ENCODE measurements around the gene VIPR2. TPM values are rescaled to one million over a fixed set of nuclear protein-coding genes. Genes with fewer than 3 reads are reported as not detected.

The VIPR2 gene
- total RNA-seq, 1 experiment from 2014 or later, result not detected

GRCh38 chr7:159088016-159088865 is 56.4 kb downstream of the VIPR2 start:
- H3K27ac ChIP-seq (ENCODE audit: low read depth, low read length, poor library complexity, severe bottlenecking), result no peak overlapping the region
- BruUV-seq (replicated peaks), result no TSS peak
- no peak for DNase-seq (ENCODE audit: low spot score)
- POLR2A ChIA-PET (ENCODE audit: low non-redundant PET), result no interaction called here
- no peak overlapping the region for H3K4me3 ChIP-seq (ENCODE audit: low read depth, low read length, poor library complexity, severe bottlenecking)
- intact Hi-C loops (cut with micrococcal nuclease; ENCODE audit: unreplicated experiment), result no loop called here
- H3K27me3 ChIP-seq (replicated peaks; ENCODE audit: insufficient read depth, low read depth, low read length, poor library complexity), result no peaks in the 10 kb centered on the region
- H3K9me3 ChIP-seq (ENCODE audit: low read depth, low read length, poor library complexity, severe bottlenecking), result no peaks in the 10 kb centered on the region
- no peaks in the 10 kb centered on the region for H3K4me1 ChIP-seq (ENCODE audit: insufficient read depth, low read length, poor library complexity, severe bottlenecking)
- CTCF ChIA-PET, result no interaction called here
- TF ChIP-seq CTCF (conservative IDR thresholded peaks at IDR 0.05; ENCODE audit: low read depth, low read length) (no peak), EZH2 (IDR thresholded peaks at IDR 0.05; ENCODE audit: borderline replicate concordance, low read depth, low read length, poor library complexity, severe bottlenecking) (no peak)
- H3K36me3 ChIP-seq (ENCODE audit: insufficient read depth, low read length, poor library complexity, severe bottlenecking), result no peaks in the 10 kb centered on the region

- H3K9me3 ChIP-seq (ENCODE audit: low read depth, low read length, poor library complexity, severe bottlenecking), result no peaks in the 10 kb centered on the region
- intact Hi-C loops (cut with micrococcal nuclease; ENCODE audit: unreplicated experiment), result no loop called here
- CTCF ChIA-PET, result no interaction called here
Measured at GRCh38 chr7:159086301-159086925, 58.3 kb downstream of the VIPR2 start.

More at GRCh38 chr7:159086301-159086925, 58.3 kb downstream of the VIPR2 start:
- no peak overlapping the region for H3K4me3 ChIP-seq (ENCODE audit: low read depth, low read length, poor library complexity, severe bottlenecking)
- H3K27me3 ChIP-seq (replicated peaks; ENCODE audit: insufficient read depth, low read depth, low read length, poor library complexity), result no peaks in the 10 kb centered on the region
- no peaks in the 10 kb centered on the region for H3K4me1 ChIP-seq (ENCODE audit: insufficient read depth, low read length, poor library complexity, severe bottlenecking)
- POLR2A ChIA-PET (ENCODE audit: low non-redundant PET), result no interaction called here
- H3K36me3 ChIP-seq (ENCODE audit: insufficient read depth, low read length, poor library complexity, severe bottlenecking), result no peaks in the 10 kb centered on the region
- no peak overlapping the region for H3K27ac ChIP-seq (ENCODE audit: low read depth, low read length, poor library complexity, severe bottlenecking)
- no peak for DNase-seq (ENCODE audit: low spot score)
- BruUV-seq (replicated peaks), result no TSS peak
- TF ChIP-seq CTCF (conservative IDR thresholded peaks at IDR 0.05; ENCODE audit: low read depth, low read length) (no peak), EZH2 (IDR thresholded peaks at IDR 0.05; ENCODE audit: borderline replicate concordance, low read depth, low read length, poor library complexity, severe bottlenecking) (no peak)
